8988T (cell line): Measurements from ENCODE around the gene ALKBH4.
A peak's percentile ranks its signal among the peaks of the same experiment; 100 is the strongest.

ENCODE experiments used
- DNase-seq: peaks from one replicate; pipeline ENCODE4 v3.0.0; 2011

The ALKBH4 gene

DNA sequence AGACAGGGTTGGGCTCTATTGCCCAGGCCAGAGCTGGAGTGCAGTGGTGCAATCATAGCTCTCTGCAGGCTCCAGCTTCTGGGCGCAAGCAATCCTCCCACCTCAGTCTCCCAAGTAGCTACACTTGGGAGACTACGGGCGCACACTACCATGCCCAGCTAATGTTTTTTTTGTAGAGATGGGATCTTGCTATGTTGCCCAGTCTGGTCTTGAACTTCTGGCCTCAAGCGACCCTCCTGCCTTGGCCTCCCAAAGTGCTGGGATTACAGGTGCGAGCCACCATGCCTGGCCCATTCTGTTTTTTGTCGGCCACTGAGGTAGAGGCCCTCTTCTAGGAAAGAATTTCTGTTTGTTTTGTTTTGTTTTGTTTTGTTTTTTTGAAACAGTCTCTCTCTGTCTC is 12.2 kb downstream of the ALKBH4 start:
- no peak for DNase-seq

DNA sequence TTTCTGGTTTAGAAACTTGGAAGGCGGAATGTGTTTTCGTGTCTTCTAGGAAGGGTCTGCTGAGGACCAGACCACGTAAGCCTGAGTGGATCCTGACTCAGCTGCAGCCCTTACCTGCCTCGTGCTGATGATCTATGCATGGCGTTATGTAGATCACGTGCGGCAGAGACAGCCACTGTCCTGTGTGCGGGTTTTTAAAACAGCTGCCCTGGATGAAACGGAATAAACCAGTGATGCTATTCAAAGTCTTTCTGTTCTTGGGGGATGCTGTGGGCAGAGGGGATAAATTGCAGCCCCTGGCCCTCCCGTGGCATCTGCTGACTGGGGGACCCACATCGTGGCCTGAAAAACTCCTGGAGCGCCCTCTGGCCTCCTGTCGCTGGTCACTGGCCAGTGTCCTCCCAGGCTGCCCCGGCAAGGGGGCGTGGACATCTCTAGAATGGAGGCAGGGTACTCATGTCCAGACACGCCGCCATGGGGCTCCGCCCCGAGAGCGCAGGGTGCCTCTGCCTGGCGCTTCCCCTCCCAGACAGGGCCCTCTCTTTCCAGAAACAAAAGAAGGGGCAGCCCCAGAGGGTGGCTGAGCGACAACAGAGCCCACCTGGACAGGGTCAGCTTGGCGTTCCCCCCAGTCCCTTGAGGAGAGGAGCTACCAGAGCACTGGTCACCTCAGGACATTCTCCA is 13.2 kb downstream of the ALKBH4 start:
- DNase-seq: no peak

GRCh38 chr7:102450242-102450641 is 14.4 kb downstream of the ALKBH4 start:
- DNase-seq: no peak

DNA sequence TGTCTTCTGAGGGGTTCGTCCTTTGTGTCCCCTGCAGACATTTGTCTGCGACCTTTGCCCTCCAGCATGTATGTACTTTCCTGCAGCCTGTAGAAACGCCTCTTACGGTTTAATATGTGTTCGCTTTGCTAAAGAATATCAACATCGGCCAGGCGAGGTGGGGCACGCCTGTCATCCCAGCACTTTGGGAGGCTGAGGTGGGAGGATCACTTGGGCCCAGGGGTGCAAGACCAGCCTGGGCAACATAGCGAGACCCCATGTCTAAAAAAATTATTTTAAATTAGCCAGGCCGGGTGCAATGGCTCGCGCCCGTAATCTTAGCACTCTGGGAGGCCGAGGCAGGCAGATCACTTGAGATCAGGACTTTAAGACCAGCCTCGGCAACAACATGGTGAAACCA is 15.5 kb downstream of the ALKBH4 start:
- DNase-seq: no peak

GRCh38 chr7:102447311-102447710 is 17.4 kb downstream of the ALKBH4 start:
- no peak for DNase-seq

- DNase-seq: no peak
These were observed 18.1 kb downstream of the ALKBH4 start for GRCh38 chr7:102446387-102447156.

GRCh38 chr7:102445674-102446071 is 19.0 kb downstream of the ALKBH4 start:
- DNase-seq: no peak

- no peak for DNase-seq
These were observed 19.5 kb downstream of the ALKBH4 start for GRCh38 chr7:102444961-102445673.

GRCh38 chr7:102439963-102440795 is 24.5 kb downstream of the ALKBH4 start:
- peak; percentile 81 for DNase-seq

GRCh38 chr7:102436118-102436517 is 28.5 kb downstream of the ALKBH4 start:
- DNase-seq: no peak

- DNase-seq: no peak
These were observed 30.6 kb downstream of the ALKBH4 start for GRCh38 chr7:102434039-102434486.

DNA sequence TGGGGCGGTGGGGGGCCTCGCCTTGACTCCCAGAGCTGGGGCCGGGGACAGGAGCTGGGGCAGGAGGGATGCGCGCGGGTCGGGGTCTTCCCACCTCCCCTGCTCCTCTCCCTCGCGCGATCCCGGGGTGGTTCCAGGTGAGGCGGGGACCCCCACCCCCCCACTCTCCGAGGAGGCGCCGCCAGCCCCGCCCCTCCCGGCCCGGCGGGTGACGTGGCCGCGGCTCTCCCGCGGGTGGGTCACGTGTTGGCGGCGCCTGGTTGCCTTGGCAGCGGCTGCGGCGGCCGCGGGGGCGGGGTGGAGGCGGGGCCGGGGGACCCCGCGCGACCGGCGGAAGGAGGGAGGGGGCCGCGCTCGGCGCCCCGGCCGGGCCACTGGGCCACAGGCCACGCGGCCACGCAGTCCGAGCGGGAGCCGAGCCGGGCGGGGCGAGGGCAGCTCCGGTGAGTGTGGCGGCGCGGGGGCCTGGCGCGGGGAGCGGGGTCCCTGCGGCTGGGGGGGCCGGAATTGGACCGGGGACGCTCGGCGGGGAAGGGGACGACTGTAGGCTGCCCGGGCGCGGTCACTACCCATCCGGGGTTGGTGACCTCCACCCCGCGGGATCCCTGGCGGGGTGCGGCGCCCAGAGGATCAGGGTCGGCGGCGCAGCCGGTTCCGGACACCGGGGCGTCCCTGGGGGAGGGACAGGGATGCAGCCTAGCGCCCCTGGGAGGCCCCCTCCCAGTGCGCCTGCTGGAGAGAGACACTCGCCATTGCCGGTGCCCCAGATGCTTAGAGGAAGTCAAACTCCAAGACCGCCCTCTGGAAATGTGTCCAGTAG is 31.2 kb downstream of the ALKBH4 start, which contains the start of gene ORAI2:
ORAI2 (plus strand) TSS at position 357 of the 820 bp plus-strand sequence. CDS start 5,382 bp downstream, outside the sequence.
- DNase-seq: peak; percentile 80

GRCh38 chr7:102432442-102433218 is 32.0 kb downstream of the ALKBH4 start:
- DNase-seq: no peak

- no peak for DNase-seq
These were observed 32.9 kb downstream of the ALKBH4 start for GRCh38 chr7:102431617-102432298.

DNA sequence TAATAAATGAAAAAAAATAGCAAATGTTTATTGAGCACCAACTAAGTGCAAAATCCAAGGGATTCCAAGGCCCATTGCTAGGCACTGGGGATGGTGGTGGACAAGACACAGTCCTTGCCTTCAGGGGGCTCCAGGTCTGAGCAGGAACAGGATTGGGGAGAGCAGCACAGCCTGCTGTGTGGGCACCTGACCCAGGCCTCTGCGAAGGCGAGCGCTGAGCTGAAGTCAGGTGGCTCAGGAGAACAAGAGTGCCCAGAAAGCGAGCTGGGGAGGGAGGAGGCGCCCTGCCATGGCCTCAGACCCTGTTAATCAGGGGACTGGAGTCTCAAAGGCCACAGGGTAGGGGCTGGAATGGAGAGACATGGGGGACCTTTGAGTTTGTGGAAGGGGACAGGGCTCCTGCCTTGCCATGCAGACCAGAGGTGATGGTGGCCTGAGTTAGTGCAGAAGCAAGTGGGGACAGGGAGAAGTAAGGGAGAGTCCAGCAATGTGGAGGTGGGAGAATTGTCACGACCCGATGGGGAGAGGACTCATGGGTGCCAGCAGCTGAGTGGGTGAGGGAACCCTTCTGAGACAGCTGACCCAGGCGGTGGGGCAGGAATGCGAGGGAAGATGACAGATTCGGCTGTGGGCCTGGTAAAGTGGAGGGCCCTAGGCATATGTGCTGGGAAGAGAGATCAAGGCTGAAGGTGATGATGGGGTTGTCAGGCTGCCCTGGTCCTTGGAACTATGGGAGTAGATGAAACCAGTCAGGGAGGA is 35.3 kb downstream of the ALKBH4 start:
- no peak for DNase-seq

- no peak for DNase-seq
These were observed 37.7 kb downstream of the ALKBH4 start for GRCh38 chr7:102427019-102427405.

DNA sequence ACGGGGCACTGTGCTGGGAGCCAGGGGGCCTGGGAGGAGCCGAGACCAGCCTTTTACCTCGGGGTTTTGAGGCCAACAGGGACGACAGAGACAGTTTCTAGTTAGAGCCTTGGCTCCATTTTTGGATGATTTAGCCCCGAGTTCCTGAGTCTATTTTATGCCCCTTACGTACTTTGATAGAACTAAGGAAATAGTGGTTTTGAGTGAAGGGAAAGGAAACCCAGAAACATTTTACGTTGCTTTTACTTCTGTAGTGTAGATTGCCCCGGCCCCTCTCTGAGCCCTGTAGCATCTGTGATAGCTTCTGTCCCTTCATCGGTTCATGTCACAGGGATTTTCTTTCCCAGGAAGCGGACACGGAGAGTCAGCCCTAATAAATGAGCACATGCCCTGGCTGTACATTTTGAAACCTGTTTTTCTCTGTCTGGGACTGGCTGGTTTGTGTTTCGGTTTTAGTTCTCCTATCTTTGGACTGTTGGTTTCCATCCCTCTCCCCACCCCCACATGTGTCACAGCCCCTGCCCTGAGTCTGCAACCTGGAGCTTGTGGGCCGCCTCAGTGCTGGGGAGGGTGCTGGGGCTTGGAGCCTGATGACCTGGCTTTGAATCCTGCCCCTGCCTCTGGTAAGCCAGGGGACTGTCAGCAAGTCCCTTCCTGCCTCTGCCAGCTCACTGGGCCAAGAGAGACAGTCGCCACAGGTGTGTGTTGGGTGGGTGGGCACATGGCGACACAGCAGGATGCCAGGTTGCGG is 38.2 kb downstream of the ALKBH4 start:
- no peak for DNase-seq

- DNase-seq: no peak
These were observed 38.9 kb downstream of the ALKBH4 start for GRCh38 chr7:102425639-102426267.
